ENCODE results near the gene ZBTB21.

GRCh38 chr21:42037516-42037915 is 27.4 kb upstream of the ZBTB21 start:
- TF ChIP-seq GABPA (IDR thresholded peaks at IDR 0.05; ENCODE audit: low read depth): no peak
- TF ChIP-seq POLR2AphosphoS5 (IDR thresholded peaks at IDR 0.05; ENCODE audit: low read depth, low read length): no peak
- TF ChIP-seq REST (IDR thresholded peaks at IDR 0.05; ENCODE audit: low read depth, low read length): no peak
- TF ChIP-seq, protein P1, sequence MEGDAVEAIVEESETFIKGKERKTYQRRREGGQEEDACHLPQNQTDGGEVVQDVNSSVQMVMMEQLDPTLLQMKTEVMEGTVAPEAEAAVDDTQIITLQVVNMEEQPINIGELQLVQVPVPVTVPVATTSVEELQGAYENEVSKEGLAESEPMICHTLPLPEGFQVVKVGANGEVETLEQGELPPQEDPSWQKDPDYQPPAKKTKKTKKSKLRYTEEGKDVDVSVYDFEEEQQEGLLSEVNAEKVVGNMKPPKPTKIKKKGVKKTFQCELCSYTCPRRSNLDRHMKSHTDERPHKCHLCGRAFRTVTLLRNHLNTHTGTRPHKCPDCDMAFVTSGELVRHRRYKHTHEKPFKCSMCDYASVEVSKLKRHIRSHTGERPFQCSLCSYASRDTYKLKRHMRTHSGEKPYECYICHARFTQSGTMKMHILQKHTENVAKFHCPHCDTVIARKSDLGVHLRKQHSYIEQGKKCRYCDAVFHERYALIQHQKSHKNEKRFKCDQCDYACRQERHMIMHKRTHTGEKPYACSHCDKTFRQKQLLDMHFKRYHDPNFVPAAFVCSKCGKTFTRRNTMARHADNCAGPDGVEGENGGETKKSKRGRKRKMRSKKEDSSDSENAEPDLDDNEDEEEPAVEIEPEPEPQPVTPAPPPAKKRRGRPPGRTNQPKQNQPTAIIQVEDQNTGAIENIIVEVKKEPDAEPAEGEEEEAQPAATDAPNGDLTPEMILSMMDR (IDR thresholded peaks at IDR 0.05): no peak
- no peak for TF ChIP-seq RAD21 (IDR thresholded peaks at IDR 0.05; ENCODE audit: low read length)
- no peak for TF ChIP-seq YY1 (IDR thresholded peaks at IDR 0.05; ENCODE audit: low read depth)
- no peak for TF ChIP-seq RFX5 (IDR thresholded peaks at IDR 0.05; ENCODE audit: low read length)
- TF ChIP-seq ELF1 (IDR thresholded peaks at IDR 0.05): no peak
